Tongue (tissue), 2 donors: ENCODE measurements around the gene HEBP2. TPM values are rescaled to one million over a fixed set of nuclear protein-coding genes. Genes with fewer than 3 reads are reported as not detected.

Source experiments
- DNase-seq: peaks from one replicate; pipeline ENCODE4 v3.0.0-alpha.2; 2015
- total RNA-seq: library from RNA; depleted of rRNA; stranded (reverse); fragments of >200 nt; gene quantifications from one replicate; pipeline ENCODE4 v1.2.3, GENCODE V29; 2014

The HEBP2 gene
- total RNA-seq, 1 donor from 2014 or later = 14.2 TPM

DNA sequence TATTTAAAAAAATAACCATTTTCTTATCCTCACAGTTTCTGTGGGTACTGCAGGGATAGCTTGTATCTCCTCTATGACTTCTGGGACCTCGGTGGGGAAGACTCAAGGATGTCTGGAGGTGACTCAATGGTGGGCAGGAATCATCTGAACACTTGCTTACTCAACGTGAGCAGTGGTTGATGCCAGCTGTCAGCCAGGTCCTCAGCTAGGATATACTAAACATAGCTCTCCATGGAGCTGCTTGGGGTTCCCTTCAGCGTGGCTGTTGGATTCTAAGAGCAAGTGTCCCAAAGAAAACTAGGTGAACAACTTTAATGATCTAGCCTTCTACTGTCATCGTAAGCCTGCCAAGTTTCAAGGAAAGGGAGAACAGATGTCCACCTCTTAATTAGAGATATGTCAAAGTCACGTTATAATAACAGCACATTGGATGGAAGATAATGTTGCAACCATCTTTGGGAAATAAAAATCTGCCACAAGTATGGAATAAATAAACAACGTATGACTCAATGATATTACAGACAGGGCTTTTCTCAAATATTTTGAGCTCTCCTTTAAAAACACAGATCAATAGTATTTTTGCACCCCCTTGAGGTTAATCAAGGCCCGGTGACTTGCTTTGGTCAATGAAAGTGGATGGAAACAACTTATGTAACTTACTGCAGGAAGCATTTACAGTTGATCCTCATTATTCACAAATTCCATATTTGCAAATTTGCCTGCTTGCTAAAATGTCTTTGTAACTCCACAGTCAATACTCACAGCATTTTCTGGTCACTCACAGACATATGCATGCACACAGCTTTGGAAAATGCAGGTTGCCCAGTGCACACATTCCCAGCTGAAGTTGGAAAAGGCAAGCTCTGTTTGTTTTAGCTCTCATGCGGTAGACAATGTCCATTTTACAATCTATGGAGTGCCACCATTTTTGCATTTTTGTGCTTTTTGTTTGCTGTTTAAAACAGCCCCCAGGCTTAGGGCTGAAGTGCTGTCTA is 6.6 kb upstream of the HEBP2 start:
- no peak for DNase-seq

DNA sequence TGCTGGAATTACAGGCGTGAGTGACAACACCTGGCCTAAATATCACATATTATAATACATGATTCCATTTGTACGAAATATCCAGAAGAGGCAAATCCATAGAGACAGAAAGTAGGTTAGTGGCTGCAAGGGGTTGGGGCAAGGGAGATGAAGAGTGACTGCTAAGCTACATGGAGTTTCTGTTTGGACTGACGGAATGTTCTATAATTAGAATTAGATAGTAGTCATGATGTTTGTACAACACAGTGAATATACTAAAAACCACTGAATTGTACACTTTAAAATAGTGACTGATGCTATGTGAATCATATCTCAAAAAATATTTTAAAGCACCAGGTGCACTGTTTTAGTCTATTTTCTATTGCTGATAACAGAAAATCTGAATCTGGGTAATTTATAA is 3.7 kb upstream of the HEBP2 start:
- no peak for DNase-seq

DNA sequence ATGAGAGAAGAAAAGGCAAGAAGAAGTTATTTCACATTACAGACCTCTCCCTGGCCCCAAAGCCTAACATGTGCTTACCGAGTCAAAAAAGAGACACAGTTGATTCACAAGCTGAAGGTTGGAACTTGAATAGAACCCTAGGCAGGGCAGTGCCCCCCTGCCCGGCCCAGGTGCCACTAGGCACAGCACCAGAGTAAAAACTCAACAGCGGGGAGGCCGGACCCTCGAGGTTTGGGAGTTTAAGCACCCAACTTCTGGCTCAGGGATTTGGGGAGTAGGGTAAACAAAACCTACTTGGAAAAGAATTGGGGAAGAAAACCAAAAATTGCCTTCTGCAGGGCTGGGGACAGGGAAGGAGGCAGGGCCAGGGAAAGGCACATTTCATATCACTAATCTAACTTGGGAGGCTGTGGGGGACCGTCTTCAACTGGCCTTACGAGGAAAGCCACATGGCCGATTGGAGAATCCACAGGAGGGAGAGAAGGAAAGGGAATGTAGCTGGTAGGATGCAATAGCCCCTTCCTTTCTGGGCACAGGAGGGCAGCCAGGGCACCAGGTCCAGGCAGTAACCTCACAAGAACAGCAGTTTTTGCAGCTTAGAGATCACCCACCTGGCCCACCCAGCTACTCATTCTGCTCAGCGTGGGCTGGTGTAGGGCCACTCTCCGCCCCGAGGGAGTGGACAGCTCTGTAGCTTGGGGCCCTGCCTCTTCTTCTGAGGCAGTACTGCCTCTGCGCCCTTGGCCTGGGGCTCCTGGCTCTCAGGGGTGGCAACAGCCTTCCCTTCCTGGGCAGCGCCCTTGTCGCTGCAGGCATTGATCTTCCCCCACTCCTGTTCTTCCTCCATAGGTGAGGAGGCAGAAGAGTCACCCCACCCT is 1.8 kb upstream of the HEBP2 start:
- no peak for DNase-seq

DNA sequence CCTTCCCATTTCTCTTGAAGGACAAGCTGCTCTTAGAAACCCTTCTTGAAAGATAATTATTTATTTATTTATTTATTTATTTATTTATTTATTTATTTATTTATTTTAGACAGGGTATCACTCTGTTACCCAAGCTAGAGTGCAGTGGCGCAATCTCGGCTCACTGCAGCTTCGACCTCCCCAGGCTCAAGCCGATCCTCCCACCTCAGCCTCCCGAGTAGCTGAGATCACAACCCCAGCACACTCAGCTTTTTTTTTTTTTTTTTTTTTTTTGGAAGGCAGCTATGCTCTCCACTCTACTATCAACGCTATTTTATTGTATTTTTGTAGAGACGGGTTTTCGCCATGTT is 1.2 kb upstream of the HEBP2 start:
- DNase-seq = no peak

DNA sequence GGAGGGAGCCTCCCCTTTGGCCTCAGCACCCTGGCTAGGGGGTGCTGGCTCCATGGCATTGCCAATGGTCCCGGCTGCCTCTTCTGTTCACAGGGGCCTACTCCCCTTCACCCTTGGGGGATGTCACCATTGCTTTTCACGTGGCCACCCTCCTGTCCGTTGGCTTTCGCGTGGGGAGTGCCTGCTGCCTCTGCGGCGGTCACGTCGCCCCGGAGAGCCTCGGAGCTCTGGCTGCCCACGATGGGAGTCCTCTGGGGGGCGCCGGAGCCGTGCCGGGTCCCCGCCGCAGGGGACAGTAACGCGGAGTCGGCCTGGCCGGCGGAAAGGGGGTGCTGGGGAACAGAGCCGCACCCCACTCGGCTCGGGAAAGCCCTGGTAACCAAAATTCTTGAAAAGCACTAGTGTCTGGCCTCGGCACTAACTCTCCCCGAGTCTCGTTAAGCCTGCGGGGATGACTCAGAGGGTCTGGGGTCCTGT is 661 bp upstream of the HEBP2 start:
- DNase-seq = peak; percentile 59

DNA sequence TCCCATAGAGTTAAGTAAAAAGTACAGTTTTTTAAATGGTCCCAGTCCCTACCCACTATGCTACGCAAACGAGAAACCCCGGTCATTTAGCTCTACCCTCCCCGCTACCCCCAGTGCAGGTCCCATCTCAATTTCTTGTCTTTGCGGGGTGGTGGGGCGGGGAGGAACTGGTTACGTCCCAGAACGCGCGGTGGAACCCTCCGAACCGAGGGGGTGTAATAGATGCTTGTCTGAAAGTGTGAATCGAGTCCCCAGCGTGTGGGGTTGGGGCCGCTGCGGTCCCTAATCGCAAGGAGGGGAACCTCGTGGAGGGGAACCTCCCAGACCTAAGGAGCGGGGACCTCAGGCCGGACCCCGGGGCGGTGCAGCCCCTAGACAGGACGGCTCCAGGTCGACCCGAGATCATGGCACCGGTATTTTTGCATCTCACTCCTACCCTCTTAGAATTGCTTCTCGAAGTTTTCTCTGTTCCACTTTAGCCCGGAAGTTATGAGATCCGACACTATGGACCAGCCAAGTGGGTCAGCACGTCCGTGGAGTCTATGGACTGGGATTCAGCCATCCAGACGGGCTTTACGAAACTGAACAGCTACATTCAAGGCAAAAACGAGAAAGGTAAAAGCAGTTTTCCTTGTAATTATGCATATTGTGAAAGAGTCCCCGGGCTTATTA is 779 bp downstream of the HEBP2 start:
- peak; percentile 36 for DNase-seq

DNA sequence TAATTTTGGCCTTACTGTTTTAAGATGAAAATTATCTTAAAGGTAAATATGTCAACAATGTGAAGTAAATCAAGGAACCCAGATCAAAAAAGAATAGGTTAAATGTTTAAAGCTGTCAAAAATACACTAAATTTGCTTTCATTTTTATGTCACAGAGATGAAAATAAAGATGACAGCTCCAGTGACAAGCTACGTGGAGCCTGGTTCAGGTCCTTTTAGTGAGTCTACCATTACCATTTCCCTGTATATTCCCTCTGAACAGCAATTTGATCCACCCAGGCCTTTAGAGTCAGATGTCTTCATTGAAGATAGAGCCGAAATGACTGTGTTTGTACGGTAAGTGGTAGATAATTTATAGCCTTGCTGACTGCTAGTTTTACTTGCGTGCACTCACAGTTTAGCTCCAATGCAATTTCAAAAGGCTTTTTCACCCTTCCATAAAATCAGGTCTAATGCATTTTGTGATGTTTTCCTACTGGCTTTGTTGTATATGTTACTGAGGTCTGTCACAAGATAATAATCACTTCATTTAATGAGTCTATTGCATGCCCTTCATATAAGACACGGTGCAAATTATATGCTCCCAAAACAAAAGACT is 1.9 kb downstream of the HEBP2 start:
- DNase-seq = no peak

DNA sequence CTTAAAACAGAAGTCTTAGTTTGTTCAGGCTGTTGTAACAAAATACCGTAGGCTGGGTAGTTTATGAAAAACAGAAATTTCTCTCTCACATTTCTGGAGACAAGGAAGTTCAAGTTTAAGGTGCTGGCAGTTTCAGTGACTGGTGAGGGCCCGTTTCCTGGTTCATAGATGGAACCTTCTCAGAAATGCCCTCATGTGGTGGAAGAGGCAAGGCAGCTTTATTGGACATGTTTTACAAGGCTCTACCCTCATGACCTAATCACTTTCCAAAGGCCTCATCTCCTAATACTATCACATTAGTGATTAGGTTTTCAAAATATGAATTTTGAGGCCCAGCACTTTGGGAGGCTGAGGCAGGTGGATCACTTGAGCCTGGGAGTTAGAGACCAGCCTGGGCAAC is 2.4 kb downstream of the HEBP2 start:
- no peak for DNase-seq

DNA sequence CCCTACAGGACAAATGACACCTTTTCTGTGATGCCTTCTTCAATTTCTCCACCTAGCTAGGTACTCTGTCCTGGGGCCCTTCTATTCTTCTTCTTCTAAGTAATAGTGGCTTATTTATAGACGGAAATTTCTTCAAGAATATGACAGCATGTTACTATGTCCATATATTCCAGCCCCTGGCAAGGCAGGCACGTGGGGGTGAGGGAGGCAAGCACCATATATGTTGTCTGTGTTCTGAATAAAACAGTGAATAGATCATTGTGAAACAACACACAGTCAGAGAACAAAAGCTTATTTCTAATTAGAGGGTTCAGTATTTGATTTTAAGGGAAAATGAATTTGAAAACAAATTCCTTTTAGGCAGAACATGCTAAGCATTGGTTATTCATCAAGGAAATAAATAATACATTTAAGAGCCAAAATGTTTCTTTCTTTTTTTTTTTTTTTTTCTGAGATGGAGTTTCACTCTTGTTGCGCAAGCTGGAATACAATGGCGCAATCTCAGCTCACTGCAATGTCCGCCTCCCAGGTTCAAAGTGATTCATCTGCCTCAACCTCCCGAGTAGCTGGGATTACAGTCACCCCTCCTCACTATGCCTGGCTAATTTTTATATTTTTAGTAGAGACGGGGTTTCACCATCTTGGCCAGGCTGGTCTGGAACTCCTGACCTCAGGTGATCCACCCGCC is 6.2 kb downstream of the HEBP2 start:
- no peak for DNase-seq

DNA sequence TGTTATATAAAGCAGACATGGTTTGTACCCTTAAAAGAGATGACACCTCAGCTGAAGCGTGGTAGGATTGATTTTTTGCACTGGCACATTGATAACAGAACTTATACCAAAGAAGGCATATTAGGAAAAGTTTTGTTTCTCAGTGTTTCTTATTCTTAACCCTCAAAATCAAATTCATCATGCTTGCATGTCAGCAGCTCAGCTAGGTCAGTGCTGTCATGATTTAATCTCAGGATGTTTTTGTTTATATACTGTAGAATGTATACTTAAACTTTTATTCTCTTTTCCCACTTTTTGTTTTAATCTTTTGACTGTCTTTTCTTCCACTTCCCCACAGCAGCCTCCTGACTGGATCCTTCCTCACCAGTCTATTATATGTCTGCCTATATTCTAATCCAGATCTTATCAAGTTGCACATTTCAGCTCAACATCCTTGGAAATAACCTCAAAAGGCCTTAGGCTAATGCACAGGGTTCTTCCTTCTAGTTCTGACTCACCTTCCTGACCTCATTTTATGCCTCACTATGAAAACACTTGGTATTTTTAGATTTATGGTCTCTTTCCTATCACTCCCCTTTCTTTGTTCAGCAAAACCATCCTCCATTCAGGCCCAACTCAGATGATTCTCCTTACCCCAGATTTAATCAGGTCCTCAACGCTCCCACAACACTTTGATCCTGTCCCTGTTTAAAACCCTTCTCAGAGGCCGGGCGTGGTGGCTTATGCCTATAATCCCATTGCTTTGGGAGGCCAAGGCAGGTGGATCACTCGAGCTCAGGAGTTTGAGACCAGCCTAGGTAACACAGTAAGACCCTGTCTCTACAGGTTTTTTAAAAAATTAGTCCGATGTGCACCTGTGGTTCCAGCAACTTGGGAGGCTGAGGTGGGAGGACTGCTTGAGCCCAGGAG is 7.2 kb downstream of the HEBP2 start:
- no peak for DNase-seq

DNA sequence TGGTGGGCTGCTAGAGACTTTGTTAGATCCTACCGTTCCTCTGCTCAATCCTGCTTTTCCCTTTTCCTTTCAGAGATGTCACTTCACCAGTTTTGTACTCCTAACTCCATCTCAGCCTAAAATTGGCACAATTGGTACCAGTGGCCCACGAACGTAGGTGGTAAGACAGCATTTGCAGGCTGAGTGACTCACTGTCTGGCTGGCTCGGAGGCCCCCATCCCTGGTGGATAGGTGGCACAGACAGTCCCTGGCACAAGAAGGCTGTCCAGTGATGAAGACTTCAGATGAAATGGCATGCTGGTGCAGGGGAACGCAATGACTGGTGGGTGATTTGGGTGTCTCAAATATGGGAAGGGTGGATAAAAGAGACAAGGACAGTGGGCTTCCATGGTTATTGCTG is 11.1 kb downstream of the HEBP2 start:
- DNase-seq = no peak

DNA sequence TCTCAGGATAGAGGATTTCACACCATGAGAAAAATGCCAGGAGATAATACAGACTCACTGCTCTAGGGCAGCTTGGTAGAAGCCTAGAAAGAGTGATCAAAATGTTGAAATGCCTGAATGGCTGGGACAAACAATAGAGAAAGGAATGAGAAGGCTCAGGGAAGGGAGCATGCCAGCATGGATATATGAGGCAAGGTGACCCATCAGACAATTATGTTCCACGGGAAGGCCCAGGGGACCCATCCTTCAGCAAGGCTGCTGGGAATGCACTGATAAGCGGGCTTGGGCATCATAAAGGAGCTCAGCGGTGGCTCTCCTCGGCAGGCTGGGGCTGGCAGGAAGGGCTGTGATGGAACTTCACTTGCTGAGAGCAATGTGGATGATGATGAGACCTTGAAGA is 12.2 kb downstream of the HEBP2 start:
- no peak for DNase-seq

DNA sequence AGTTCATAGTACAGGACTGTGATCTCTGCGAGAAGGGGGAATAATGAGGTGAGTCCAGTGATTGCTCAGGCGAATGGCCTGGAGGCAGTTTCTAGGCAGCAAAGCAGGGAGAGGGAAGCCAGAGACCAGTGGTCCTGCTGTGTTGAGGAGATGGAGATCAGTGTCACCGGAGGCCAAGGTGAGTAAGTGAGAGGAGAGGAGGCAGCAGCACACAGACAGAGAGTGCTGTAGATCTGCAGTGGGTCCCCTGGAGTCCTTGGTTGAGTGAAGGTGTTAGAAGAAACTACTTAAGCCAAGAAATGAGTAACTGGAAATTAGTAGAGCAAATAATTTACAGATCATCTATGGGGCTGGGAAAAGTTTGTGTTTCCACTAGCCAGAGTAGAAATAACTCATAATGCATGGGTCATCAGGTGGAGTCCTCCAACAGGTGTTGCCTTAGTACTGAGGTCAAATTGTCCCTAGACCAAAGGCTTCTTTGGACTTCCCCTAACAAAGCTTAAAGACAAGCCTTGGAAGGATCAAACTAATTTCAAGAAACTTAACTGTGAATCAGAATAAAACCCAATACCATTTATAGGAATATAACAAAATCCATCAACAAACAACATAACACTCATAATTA is 13.6 kb downstream of the HEBP2 start:
- DNase-seq = no peak

DNA sequence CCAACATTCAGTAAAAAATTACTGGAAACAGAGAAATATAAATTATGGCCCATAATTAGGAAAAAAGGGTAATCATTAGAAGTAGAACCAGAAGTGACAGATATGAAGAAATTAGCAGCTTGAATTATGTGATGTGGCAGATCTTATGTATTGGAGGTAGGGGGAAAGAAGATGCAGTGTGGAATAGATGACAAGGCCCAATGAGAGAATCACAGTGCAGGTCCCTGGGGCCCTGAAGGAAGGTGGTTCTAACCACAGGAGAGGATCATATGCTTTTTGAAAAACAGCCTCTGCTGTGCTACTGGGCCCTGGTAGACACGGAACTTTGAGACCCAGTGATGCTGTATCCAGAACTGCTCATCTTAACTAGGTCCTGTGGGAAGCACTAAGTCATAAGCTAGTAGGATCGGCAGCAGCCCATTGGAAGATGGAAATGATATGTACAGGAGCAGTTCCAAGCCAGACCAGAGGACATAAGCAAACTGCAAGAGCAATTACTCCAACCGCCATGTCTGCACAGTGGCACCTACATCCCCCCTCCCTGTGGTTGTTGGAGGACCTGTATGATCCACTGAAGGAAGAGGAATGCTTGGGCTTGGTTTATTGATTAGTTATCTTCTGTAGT is 14.2 kb downstream of the HEBP2 start:
- no peak for DNase-seq

DNA sequence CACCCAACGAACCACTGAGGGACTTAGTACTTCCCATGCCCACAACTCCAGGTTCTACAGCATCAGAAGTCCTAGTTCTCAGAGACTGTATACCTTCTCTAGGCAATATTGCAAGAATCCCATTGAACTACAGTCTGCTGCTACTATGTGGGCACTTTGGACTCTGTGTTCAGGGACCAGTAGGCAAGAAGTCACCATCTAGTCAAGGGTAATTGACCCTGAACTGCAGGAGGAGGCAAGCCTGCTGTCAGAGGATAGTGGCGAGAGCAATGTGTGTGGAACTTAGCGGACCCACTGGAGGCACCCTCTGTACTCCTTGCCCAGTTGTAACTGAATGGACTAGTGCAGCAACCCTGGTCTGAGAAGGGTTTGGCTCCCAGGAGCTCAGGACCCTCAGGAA is 15.7 kb downstream of the HEBP2 start:
- no peak for DNase-seq

DNA sequence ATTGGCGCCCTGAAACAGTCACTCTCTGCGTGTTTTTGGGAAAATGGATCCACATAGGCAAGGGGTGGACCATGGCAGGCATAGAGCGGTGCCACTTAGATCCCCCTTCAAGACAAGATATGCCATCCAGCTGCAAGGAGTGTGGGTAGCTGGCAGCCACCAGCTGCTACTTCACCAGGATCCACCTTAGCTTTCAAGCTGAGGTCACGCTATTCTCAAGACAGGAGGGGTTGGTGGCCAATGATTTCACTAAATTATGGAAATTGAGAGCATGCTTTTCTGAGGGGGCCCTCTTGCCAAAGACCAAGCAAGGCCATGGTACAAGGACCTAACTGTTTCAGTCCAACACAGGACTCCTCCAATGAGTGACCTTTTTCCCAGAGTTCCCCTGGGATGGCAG is 16.3 kb downstream of the HEBP2 start:
- DNase-seq = no peak

DNA sequence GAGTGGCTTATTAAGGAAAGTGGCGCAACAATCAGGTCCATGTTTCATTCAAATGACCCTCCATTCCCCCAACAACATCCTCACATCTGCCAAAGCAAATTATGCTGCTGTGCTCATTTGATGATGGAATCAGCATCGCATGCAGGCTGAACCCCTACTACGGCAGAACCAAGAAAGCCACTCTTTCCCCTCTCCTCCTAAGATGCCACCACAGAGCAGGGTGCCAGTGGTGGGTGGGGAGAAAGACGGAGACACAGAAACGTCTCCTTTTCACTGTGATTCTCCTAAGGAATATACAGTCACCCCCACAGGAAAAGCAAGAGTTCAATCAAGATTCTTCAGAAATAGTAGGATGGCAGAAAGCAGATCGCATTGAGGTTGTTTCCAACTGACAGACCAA is 17.1 kb downstream of the HEBP2 start:
- DNase-seq = no peak

DNA sequence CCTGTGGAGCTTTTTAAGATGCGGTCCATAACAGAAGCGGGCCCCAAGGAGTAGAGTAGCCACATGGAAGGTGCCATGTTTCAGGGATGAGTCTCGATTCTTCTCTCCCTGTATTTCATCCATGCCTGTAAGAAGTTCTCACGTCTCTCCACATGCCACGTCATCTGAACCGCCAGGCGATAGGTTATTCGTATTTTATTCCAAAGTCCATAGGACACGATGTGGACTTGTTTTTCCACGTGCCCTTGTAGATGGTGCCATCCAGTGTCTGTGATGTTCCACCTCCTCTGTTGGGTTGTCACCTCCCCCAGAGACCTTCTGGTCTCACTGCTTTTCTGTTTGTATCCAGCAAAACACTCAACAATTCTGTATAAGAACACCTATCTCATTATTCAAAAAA is 17.6 kb downstream of the HEBP2 start:
- no peak for DNase-seq

DNA sequence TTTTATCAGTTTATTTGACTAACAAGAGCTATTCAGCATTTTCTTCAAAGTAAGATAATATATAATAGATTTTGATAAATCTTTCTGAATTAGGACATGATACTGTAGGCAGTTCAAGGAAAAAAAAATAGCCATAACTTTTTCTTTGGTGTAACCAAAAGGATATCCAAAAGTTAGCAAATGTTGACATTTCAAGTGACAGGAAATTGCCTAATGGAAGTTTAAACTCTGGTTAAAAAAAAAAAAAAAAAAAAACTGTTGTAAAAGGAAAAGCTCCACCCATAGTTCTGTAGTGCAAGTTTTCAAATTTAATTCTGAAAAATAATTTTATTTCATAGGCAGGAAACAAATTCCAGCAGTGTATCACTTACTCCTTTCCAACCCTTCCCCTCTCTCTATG is 18.8 kb downstream of the HEBP2 start:
- no peak for DNase-seq
